DMS153 treated with DMSO at 0.1 percent for 48 hours (cell line): ENCODE results near the gene PPIG.
"Not testable (repeated sequence)": the region's sequence is repeated elsewhere in the genome, so short reads cannot be mapped to it uniquely, and the experiment has no call there.

Experiments used
- DNase-seq: peaks from one replicate; lab custom pipeline; 2025; ENCODE audit not compliant: unreplicated experiment; lab: John Stamatoyannopoulos, UW

The PPIG gene

DNA sequence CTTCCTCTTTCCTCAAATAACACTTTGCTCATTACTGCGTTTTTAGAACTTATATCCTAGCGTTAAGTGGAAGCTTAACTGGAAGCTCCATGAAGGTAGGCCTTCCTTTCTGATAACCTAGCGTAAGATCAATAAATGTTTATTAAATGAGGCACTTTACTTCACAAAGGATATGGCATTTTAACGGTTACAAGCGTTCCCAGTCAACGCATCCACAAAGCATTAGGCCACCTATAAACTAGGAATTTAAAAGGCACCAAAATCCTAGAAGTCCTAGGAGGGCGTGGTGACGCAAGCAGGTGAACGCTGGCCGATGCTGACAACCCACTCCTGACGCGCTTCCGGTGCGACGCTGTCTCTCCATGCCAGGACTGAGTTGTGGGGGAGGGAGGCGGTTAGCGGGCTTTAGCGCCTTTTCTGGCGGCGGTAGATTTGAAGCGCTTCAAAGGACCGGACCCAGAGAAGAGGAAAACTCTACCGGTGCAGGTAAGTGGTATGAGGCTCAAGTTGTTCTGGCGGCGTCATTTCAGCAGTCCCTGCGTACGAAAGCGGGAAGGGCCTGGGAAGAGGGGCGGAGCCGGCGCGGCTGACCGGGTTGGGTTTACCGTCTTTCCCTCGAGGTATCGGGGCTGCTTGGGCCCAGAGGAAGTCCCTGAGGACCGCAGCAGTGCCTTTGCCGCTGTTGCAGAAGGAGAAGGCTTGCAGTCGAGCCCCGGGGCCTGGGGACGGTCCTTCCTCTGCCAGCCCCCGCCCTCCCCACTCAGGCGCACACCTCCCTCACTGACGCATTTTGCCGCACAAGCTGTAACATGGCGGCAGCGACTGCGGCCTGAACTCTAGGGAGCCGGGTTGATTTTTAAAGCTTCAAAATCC lies at the start of gene PPIG:
Gene PPIG (plus strand): TSS at position 347 of the 873 bp plus-strand sequence. CDS start 19,691 bp downstream, outside the sequence.
- peak; percentile 76 for DNase-seq

DNA sequence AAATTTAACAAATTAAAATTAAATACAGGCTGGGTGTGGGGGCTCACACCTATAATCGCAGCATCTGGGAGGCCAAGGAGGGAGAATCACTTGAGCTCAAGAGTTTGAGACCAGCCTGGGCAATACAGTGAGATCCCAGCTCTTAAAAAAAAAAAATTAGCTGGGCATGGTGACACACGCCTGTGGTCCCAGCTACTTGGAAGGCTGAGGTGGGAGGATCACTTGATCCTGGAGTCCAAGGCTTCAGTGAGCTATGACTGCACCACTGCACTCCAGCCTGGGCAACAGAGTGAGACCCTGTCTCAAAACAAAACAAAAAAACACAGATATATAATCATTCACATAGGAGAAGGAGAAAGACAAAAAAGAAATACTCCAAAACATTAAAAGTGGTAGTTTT lies 44.7 kb upstream of the PPIG start:
- not testable (repeated sequence) for DNase-seq

DNA sequence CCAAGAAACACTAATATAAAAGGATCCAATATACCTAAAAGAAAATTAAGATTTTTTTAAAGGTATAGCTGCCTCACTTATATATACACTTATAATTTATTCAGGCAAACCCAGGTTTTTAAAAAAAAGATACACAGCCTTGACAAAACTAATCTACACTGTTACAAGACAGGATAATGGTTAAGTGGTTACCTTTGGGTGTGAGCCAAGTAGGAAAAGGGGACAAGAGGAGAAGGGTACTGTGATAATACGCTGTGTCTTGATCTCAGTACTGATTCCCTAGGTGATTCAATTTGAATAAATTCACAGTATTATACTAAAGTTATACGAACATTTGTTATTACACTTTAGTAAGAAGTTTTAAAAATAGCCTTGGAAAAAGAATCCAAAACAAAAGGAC lies 44.0 kb upstream of the PPIG start:
- DNase-seq = no peak

DNA sequence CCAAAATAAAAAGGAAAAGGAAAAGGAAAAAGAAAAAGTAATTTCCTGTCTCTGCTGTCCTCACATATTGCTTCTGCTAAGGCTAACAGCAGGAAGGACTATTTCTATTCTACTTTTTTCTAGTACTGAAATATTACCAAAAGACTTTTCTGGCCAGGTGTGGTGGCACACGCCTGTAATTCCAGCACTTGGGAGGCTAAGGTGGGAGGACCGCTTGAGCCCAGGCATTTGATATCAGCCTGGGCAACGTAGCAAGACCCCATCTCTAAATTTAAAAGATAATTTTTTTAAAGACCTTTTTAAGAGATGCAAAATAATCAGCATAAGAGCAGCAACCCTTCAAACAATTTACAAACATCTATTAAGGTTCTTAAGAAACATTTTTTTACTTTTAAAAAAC lies 41.7 kb upstream of the PPIG start:
- no peak for DNase-seq

DNA sequence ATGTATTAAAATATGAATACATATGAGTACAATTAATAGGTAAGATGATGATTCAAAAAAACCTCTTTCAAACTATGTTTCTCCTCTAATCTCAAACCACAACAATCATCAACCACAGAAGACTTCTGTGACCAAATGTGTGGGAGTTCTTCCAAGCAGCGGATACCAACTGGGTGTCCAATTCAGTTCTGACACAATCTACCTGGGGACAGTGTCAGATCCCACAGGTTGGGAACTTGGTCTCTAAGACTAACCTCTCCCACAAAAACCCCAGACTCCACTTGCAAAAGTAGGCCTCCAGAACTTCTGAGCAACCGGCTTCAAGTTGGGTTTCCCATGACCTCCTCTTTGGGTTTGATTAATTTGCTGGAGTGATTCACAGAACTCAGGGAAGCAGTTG lies 37.4 kb upstream of the PPIG start:
- no peak for DNase-seq

DNA sequence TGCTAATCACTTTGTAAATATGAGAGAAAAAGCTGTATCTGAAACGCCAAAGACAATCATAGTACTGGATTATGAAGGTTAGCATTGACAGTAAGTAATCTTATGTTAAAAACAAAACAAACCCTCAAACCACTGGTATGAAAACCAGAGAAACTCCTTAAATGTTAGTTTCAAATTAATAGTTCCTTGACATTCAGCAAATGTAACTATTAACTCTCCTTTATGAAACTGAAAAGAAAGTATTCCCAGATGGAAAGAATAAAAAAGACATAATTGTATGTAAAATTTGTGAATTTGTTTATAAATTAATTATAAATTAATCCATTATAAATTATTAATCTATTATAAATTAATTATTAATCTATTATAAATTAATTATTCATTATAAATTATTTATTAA lies 22.8 kb upstream of the PPIG start:
- DNase-seq = no peak

DNA sequence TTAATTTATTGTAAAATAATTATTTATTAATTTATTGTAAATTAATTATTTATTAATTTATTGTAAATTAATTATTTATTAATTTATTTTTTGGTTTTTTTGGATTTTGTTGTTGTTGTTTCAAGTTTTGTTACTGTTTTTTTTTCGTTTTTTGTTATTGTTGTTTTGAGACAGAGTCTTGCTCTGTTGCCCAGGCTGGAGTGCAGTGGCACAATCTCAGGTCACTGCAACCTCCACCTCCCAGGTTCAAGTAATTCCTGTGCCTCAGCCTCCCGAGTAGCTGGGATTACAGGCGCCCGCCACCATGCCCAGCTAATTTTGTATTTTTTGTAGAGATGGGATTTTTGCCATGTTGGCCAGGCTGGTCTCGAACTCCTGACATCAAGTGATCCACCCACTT lies 22.1 kb upstream of the PPIG start:
- not testable (repeated sequence) for DNase-seq

DNA sequence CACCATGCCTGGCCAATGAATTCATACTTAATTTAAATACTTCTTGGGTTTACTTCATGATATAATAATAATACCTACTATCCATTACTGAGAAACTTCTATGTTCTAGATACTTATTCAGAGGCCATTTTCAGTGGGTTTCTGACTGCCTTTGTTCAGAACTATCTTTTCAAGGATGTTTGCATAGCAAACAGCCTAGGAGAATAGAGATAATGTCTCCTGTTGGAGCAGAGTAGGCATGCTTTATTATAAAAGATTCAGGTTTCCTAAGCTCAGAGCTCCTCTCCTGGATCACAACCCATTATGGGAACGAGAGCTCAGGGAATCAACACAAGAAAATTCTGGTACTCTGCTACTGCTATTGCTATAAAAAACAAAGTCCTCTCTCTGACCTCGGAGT lies 21.6 kb upstream of the PPIG start:
- no peak for DNase-seq

DNA sequence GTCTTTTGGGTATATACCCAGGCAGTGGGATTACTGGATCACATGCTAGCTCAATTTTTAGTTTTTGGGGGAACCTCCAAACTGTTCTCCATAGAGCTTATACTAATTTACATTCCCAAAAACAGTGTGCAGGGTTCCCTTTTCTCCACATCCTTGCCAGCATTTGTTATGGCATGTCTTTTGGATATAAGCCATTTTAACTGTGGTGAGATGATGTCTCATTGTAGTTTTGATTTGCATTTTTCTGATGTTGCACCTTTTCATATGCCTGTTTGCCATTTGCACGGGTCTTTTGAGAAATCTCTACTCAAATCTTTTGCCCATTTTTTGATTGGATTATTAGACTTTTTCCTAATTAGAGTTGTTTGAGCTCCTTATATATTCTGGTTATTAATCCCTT lies 18.5 kb upstream of the PPIG start:
- DNase-seq = no peak

DNA sequence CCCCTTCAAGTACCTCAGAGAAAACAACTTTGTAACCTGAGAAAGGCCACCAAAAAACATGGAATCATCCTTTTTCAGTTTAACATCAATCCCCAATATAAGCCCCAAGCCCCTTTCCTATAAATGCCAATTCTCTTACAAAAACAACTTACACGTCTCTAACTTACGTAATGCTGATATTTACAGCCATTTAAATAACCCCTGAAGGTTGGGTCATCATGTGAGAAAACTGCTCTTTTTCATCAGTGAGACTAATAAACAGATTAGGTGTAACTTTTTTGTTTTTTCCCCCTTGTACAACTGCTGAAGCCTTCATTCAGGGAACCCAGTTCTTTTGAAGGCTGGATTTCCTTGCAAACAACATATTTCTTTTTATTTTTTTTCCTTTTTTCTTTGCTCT lies 14.2 kb upstream of the PPIG start:
- no peak for DNase-seq

DNA sequence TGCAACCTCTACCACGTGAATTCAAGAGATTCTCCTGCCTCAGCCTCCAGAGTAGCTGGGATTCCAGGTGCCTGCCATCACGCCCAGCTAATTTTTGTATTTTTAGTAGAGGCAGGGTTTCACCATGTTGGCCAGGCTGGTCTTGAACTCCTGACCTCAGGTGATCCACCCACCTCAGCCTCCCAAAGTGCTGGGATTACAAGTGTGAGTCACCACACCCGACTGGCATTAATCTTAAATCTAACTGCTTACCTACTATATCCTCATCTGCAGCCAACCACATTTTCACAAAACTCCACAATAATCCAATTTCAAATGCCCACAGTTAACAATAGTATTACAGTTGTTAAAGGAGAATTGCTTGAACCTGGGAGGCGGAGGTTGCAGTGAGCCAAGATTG lies 13.4 kb upstream of the PPIG start:
- not testable (repeated sequence) for DNase-seq

DNA sequence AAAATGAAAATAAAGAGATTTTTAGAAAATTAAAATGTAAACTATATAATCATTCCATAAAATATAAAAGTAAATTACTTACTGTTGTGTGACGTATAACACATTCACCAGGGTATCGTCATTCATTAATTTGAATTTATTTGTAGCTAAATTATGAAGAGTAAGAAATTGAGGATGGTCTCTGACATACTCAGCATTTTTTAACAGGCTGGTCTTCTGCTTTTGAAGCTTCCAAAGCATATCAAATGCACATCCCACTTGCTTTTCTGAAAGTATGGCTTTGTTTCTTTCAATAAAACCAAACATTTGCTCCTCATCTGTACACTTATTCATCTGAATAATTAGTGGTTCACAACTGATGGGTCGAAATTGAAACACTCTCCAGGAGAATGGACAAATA lies 12.6 kb upstream of the PPIG start:
- DNase-seq = no peak

DNA sequence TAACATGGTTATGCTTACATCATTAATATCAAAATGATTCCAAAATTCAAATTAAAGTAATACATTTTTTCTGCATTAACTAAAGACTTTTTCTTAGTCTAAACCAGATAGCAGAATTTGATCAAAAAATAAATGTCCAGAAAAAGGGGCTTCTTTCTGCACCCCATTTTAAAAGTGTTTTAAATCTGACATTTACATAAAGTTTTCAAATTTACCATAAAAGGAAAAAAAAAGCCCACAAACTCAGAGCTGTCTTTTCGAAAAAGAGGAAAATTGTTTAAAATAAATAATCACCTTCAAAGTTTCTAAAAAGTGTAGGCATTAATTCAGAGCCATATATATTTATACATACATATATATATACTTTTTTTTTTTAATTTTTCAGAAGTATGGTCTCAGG lies 12.0 kb upstream of the PPIG start:
- no peak for DNase-seq

DNA sequence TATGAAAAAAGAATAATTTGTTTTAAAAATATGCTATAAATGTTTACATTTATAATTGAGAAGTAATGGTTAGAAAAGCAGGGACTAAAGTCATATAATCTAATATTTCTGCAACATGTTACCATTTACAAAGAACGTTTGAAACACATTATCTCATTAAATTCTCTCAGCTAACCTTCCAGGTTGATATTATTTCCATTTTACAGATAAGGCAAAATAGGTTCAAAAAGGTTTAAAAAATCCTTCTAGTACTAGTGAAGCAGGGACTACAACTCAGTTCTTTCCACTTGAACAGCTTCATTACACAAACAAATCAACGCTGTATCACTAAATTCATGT lies 11.4 kb upstream of the PPIG start:
- DNase-seq = no peak

DNA sequence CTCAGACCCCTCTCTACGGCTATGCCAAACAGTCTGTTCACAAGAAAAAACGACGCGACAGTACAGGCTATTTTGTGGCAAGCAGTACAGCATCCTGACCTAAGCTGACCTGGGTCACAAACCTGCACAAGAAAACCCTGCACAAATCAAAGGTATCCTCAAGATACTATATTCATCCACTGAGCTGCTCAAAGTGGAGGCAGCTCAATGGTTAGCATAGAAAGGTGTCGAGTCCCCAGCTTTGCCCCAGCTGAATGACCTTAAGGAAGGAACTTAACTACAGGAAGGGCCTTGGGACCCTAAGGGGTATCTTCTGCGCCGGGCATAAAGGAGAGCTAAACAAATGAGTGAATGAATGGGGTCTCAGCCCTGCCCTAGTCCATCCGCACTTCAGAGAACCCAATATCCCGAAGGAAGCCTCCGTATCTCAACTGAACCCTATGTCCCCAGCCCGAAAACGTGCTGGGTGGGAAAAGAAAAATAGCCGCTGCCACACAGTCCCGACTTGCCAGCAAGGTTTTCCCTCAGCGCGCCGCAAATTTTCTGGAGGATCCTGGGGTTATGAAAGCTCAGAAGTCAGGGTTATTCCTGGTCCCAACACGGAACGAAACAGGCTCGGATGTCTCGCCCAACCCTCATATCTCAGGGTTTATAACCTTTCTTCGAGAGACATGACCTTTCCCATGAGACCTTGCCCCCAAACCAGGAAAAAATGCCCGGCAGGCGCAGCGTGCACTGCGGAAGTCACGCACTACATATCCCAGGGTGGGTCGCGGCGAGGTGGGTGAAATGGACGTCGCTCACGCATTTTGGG lies 10.8 kb upstream of the PPIG start, which contains the start of gene FASTKD1:
Gene FASTKD1 (minus strand): TSS at position 706 of the 814 bp plus-strand sequence. CDS start 1,836 bp downstream, outside the sequence.
- peak; percentile 94 for DNase-seq

DNA sequence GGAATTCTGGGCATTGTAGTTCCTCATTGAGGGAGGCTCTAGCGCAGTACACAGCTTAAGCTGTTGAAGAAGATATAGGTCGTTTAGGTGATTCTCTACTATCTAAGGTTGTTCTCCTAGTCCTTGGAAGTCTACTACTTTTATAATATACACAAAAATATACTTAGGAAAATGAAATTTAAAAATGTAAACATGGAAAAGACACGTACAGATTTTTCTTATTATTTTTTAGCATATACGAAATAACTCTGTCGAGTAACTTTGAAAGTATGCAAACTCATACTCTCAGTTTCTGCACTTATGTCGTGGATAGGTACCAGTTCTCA lies 10.2 kb upstream of the PPIG start:
- DNase-seq = no peak

DNA sequence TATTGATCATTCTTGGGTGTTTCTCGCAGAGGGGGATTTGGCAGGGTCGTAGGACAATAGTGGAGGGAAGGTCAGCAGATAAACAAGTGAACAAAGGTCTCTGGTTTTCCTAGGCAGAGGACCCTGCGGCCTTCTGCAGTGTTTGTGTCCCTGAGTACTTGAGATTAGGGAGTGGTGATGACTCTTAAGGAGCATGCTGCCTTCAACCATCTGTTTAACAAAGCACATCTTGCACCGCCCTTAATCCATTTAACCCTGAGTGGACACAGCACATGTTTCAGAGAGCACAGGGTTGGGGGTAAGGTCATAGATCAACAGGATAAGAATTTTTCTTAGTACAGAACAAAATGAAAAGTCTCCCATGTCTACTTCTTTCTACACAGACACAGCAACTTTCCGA lies 9.6 kb upstream of the PPIG start:
- not testable (repeated sequence) for DNase-seq

DNA sequence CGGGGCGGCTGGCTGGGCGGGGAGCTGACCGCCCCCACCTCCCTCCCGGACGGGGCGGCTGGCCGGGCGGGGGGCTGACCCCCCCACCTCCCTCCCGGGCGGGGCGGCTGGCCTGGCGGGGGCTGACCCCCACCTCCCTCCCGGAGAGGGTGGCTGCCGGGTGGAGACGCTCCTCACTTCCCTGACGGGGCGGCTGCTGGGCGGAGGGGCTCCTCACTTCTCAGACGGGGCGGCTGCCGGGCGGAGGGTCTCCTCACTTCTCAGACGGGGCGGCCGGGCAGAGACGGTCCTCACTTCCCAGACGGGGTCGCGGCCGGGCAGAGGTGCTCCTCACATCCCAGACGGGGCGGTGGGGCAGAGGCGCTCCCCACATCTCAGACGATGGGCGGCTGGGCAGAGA lies 8.9 kb upstream of the PPIG start:
- not testable (repeated sequence) for DNase-seq

DNA sequence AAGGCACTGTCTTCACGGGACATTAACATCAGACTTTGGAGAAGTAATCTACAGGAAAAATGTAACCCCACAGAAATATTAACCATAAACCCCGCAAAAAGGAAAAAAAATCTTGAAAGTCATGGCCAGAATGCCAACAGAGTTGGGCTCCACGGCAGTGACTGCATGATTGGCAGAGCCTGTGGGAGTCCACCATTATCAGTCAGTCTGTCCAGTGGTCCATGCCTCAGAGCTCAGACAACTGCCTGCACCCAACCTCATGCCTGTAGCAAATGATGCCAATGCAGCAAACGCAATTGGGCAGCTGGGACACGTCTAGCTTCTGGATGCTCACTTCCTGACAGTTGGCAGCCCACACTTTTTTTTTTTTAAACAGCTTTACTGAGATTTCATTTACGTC lies 5.1 kb upstream of the PPIG start:
- no peak for DNase-seq

DNA sequence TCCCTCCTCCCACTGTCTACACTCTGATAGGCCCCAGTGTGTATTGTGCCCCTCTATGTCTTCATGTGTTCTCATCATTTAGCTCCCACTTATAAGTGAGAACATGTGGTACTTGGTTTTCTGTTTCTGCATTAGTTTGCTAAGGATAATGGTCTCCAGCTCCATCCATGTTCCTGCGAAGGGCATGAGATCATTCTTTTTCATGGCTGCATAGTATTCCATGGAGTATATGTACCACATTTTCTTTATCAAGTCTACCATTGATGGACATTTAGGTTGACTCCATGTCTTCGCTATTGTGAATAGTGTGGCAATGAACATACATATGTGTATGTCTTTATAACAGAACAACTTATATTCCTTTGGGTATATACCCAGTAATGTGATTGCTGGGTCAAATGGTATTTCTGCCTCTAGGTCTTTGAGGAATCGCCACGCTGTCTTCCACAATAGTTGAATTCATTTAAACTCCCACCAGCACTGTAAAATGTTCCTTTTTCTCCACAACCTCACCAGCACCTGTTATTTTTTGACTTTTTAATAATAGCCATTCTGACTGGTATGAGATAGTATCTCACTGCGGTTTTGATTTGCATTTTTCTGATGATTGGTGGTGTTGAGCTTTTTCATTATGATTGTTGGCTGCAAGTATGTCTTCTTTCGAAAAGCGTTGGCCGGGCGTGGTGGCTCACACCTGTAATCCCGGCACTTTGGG lies 1.4 kb upstream of the PPIG start:
- not testable (repeated sequence) for DNase-seq

DNA sequence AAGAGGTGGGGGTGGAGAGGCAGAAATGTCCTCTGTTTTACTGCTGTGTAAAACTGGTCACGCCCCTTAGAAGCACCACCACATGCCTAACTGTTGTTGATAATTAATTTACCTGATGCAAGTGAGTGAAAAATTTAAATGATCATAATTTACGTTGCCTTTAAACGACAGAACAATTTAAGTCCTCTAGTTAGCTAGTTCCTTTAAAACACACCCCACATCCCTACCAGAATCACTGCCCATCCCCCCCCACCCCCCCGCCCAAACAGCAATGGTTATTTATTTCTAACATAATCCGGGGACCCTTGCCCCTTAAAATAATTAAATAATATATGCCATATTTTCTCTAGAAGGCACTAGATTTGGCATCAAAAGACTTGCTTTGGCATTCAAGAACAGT lies 633 bp upstream of the PPIG start:
- DNase-seq = no peak

DNA sequence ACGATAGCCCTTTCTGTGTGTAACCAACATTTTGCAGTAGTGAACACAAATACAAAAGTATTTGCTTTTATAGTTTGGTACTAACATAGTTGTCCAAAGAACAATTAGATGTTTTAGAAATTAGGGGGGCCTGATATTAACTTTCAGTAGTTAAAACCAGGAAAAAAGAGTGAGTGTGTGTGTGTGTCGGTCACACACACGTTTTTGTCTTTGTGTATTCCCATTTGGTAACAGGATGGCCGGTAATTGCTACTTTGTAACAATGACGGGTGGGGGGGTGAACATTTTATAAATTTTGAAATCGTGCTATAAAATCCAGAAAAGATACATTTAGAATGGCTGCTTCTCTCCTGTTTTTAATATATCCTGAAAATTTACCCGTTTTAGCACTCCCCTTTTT lies 1.5 kb downstream of the PPIG start:
- no peak for DNase-seq
